GM12878 (cell line): Measurements from ENCODE around the gene HDAC9. TPM values are rescaled to one million over a fixed set of nuclear protein-coding genes. Genes with fewer than 3 reads are reported as not detected.

Experiments used
- ATAC-seq: fragments of 200-7000 bp; cut with Tn5 transposase; 3 replicates; pipeline ENCODE4 v1.9.1; 2020; ENCODE audit warnings: mild to moderate bottlenecking, moderate library complexity
- BruUV-seq: library from RNA; stranded (reverse); fragments of 400-500 nt; replicated peaks from 2 replicates; lab custom pipeline; 2021; lab: Mats Ljungman, UMichigan
- CTCF ChIA-PET: fragments of 300-600 bp; sonication (Branson Sonifier 250); formaldehyde crosslinking; extraction: SDS; loops from one replicate; lab custom pipeline; 2021; ENCODE audit warnings: inconsistent platforms; lab: Yijun Ruan, JAX
- POLR2A ChIA-PET: fragments of 350-600 bp; formaldehyde crosslinking; extraction: SDS; loops from one replicate; lab custom pipeline; 2021; ENCODE audit warnings: inconsistent platforms; lab: Charles Lee
- RAD21 ChIA-PET: fragments of 300-600 bp; sonication (Branson Sonifier 250); formaldehyde crosslinking; loops from one replicate; lab custom pipeline; 2023; ENCODE audit warnings: antibody characterized with exemption; ENCODE audit not compliant: unreplicated experiment; lab: Charles Lee
- SMC1A ChIA-PET: fragments of 300-600 bp; sonication (Branson Sonifier 250); formaldehyde crosslinking; loops from one replicate; lab custom pipeline; 2023; ENCODE audit not compliant: unreplicated experiment, uncharacterized antibody; lab: Charles Lee
- DNase-seq: peaks from one replicate; pipeline ENCODE4 v3.0.0-alpha.2; 2011; ENCODE audit warnings: low read depth, low spot score
- FAIRE-seq: peaks from 3 replicates; lab custom pipeline; 2011; peaks lifted over from hg19 to GRCh38; lab: Jason Lieb, UNC
- H2AFZ ChIP-seq: 2 replicates; pipeline ENCODE4 v1.6.0; 2011; ENCODE audit warnings: low read depth, low read length, control low read depth; ENCODE audit not compliant: control insufficient read depth
- H3K27ac ChIP-seq: 2 replicates; pipeline ENCODE4 v1.5.1; 2011; ENCODE audit warnings: control low read depth; ENCODE audit not compliant: control insufficient read depth, insufficient read depth
- H3K27me3 ChIP-seq, 2 experiments: replicated peaks in 1 of 2; 2 replicates each; pipeline versions ENCODE4 v1.6.0 to v1.6.1; 2011; ENCODE audit warnings: low read length in 1 of 2; ENCODE audit not compliant: control insufficient read depth in 2 of 2, insufficient read depth in 2 of 2
- H3K36me3 ChIP-seq, 2 experiments: 2 replicates each; pipeline ENCODE4 v1.5.1; 2011; ENCODE audit warnings: low read length in 1 of 2; ENCODE audit not compliant: control insufficient read depth in 2 of 2, insufficient read depth in 2 of 2
- H3K4me1 ChIP-seq: 2 replicates; pipeline ENCODE4 v1.6.1; 2011; ENCODE audit warnings: mild to moderate bottlenecking, low read length, moderate library complexity, mixed read lengths; ENCODE audit not compliant: control insufficient read depth, insufficient read depth
- H3K4me2 ChIP-seq: 2 replicates; pipeline ENCODE4 v1.6.0; 2011; ENCODE audit warnings: control low read depth; ENCODE audit not compliant: control insufficient read depth, insufficient read depth
- H3K4me3 ChIP-seq: fragments of 200-600 bp; sonication (generic); 2 replicates; pipeline ENCODE4 v1.5.1; 2016
- H3K79me2 ChIP-seq: 2 replicates; pipeline ENCODE4 v1.6.0; 2011; ENCODE audit warnings: low read length; ENCODE audit not compliant: control insufficient read depth, insufficient read depth
- H3K9ac ChIP-seq: 2 replicates; pipeline ENCODE4 v1.8.0; 2011; ENCODE audit warnings: low read length, control low read depth, mixed read lengths; ENCODE audit not compliant: control insufficient read depth, insufficient read depth
- H3K9me3 ChIP-seq: replicated peaks from 3 replicates; pipeline ENCODE4 v1.5.1; 2011; ENCODE audit warnings: mild to moderate bottlenecking, low read length; ENCODE audit not compliant: control insufficient read depth, insufficient read depth
- H4K20me1 ChIP-seq: 2 replicates; pipeline ENCODE4 v1.6.0; 2011; ENCODE audit not compliant: control insufficient read depth, insufficient read depth
- ASH2L ChIP-seq: fragments of 300-600, 200-600 bp; sonication (generic); IDR thresholded peaks from 2 replicates; pipeline ENCODE4 v1.6.1; 2017; ENCODE audit warnings: low read depth, mild to moderate bottlenecking, borderline replicate concordance
- BACH1 ChIP-seq: fragments of 450-650 bp; IDR thresholded peaks from 2 replicates; pipeline ENCODE4 v1.6.1; 2017; ENCODE audit warnings: mild to moderate bottlenecking, borderline replicate concordance
- CBX5 ChIP-seq: sonication (generic); IDR thresholded peaks from 2 replicates; pipeline ENCODE4 v1.6.1; 2016; ENCODE audit warnings: low read depth, moderate library complexity, mild to moderate bottlenecking, inconsistent platforms
- CREB1 ChIP-seq: IDR thresholded peaks from 2 replicates; pipeline ENCODE4 v1.6.1; 2012; ENCODE audit warnings: low read depth, mild to moderate bottlenecking, inconsistent platforms
- EZH2 ChIP-seq: IDR thresholded peaks from 2 replicates; pipeline ENCODE4 v1.6.1; 2012; ENCODE audit warnings: low read depth, mild to moderate bottlenecking, control low read depth, inconsistent platforms, low read length, borderline replicate concordance; ENCODE audit not compliant: control insufficient read depth
- HDAC6 ChIP-seq: fragments of 200-600 bp; sonication (generic); IDR thresholded peaks from one replicate; pipeline ENCODE4 v1.8.0; 2017; ENCODE audit warnings: antibody characterized with exemption; ENCODE audit not compliant: unreplicated experiment
- KDM1A ChIP-seq: fragments of 200-600 bp; sonication (generic); IDR thresholded peaks from 2 replicates; pipeline ENCODE4 v1.6.1; 2016; ENCODE audit warnings: borderline replicate concordance
- MEF2A ChIP-seq: IDR thresholded peaks from 2 replicates; pipeline ENCODE4 v1.6.1; 2011; ENCODE audit warnings: low read depth, mild to moderate bottlenecking, low read length, moderate library complexity; ENCODE audit not compliant: insufficient read depth
- MEF2B ChIP-seq: fragments of 450-650 bp; IDR thresholded peaks from 2 replicates; pipeline ENCODE4 v1.6.1; 2018; ENCODE audit warnings: mild to moderate bottlenecking, moderate library complexity; ENCODE audit not compliant: partially characterized antibody, poor library complexity, severe bottlenecking
- NFXL1 ChIP-seq: fragments of 450-650 bp; IDR thresholded peaks from 2 replicates; pipeline ENCODE4 v1.6.1; 2017; ENCODE audit warnings: antibody characterized with exemption, mild to moderate bottlenecking, borderline replicate concordance
- PAX8 ChIP-seq: fragments of 450-650 bp; IDR thresholded peaks from 2 replicates; pipeline ENCODE4 v1.6.1; 2017; ENCODE audit warnings: mild to moderate bottlenecking, moderate library complexity
- SMAD1 ChIP-seq: fragments of 450-650 bp; IDR thresholded peaks from 2 replicates; pipeline ENCODE4 v1.6.1; 2018; ENCODE audit warnings: mild to moderate bottlenecking, low read depth; ENCODE audit not compliant: partially characterized antibody
- SUZ12 ChIP-seq: fragments of 200-600 bp; sonication (generic); IDR thresholded peaks from one replicate; pipeline ENCODE4 v1.6.1; 2018; ENCODE audit warnings: antibody characterized with exemption, mild to moderate bottlenecking; ENCODE audit not compliant: unreplicated experiment
- TAF1 ChIP-seq: IDR thresholded peaks from 2 replicates; pipeline ENCODE4 v1.6.1; 2011; ENCODE audit warnings: mild to moderate bottlenecking, low read depth, low read length, borderline replicate concordance
- TCF3 ChIP-seq: IDR thresholded peaks from 2 replicates; pipeline ENCODE4 v1.6.1; 2012; ENCODE audit warnings: low read depth, mild to moderate bottlenecking, low read length, borderline replicate concordance; ENCODE audit not compliant: insufficient read depth
- ZNF622 ChIP-seq: fragments of 450-650 bp; IDR thresholded peaks from 2 replicates; pipeline ENCODE4 v1.6.1; 2017; ENCODE audit warnings: mild to moderate bottlenecking, inconsistent platforms
- WGBS: methylation state at CpG from one replicate; pipeline ENCODE4 v1.1.6; 2016; ENCODE audit warnings: low lambda C conversion rate; ENCODE audit not compliant: insufficient replicate concordance, insufficient coverage; ENCODE audit errors: missing lambda C conversion rate; 5-methylcytosine and 5-hydroxymethylcytosine counted together
- in situ Hi-C: fragments of 300-500 bp; cut with MboI; formaldehyde crosslinking; loops from 9 replicates; pipeline ENCODE4 v1.14.3; 2018; ENCODE audit warnings: mixed read lengths
- intact Hi-C: fragments of 100-400 bp; cut with micrococcal nuclease; formaldehyde crosslinking; loops from one replicate; pipeline ENCODE4 v1.14.2; 2022; ENCODE audit not compliant: unreplicated experiment
- polyA plus RNA-seq, 11 experiments: library from polyadenylated mRNA; depleted of rRNA in 4 of 11; unstranded in 6 of 11; stranded (reverse) in 5 of 11; fragments of >200 nt; fragmentation: Nextera tagmentation in 4 of 11; fragmentation: Illumina TruSeq in 1 of 11; extraction: Ambion mirVana in 4 of 11; extraction: Trizol in 1 of 11; gene quantifications; 1 replicate in 1 of 11; 2 replicates in 10 of 11; pipeline versions ENCODE4 v1.2.1 to v1.2.3, GENCODE V29; 2011 to 2016; ENCODE audit warnings: inconsistent platforms in 2 of 11, missing spikeins in 2 of 11, low read depth in 1 of 11
- total RNA-seq, 4 experiments: library from RNA; depleted of rRNA in 3 of 4; stranded (reverse); fragments of >200 nt in 3 of 4; fragmentation: Illumina TruSeq in 1 of 4; extraction: Trizol in 1 of 4; gene quantifications; 2 replicates each; pipeline versions ENCODE4 v1.2.1 to v1.2.3, GENCODE V29; 2013 to 2021
- TF ChIP-seq, protein P1 (sequence below): fragments of 450-650 bp; IDR thresholded peaks from 2 replicates; pipeline ENCODE4 v1.6.1; 2014; ENCODE audit warnings: mild to moderate bottlenecking
- TF ChIP-seq, protein P2 (sequence below): fragments of 150-350 bp; IDR thresholded peaks from 2 replicates; pipeline ENCODE4 v1.6.1; 2014; ENCODE audit warnings: mild to moderate bottlenecking, low read depth, low read length

The HDAC9 gene
- total and polyA plus RNA-seq, 10 of the 15 experiments (the other 5 are each of a cell fraction or from before 2014, with no cell fraction given) = 0.73 to 12.8 (median 0.92) TPM

DNA sequence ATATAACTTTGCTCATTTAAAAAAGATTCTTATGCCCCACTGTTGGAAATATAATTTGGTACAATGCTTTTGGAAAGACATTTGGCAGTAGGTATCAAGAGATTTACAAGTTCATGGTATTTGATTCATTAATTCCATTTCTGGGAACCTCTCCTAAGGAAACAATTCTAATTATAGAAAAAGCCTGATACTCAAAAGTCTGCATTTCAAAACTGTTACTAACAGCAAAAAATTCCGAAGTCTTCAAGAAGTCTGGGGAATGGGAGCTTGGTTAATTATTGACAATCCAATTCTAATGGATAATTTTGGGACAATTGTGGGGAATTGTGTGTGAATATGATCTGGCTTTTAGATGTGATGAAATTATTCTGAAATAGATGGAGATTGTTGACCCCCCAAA, 59.6 kb downstream of the HDAC9 start:
- ChIA-PET SMC1A (no interaction called here), POLR2A (interaction anchor here (0.5 kb wide), 1 partner anchor 70 kb away, joined by 3 read pairs; no protein-coding TSS in a partner anchor), RAD21 (no interaction called here), CTCF (interaction anchor here (0.6 to 1.0 kb wide), 3 partner anchors 9 to 411 kb away, joined by 3 read pairs; no protein-coding TSS in a partner anchor)
- Histone ChIP-seq H3K9me3 (no peaks in the 10 kb centered on the region), H3K27me3 (no peaks in the 10 kb centered on the region), H3K4me2 (no peak overlapping the region), H3K4me1 (no peaks in the 10 kb centered on the region), H4K20me1 (no peaks in the 10 kb centered on the region), H3K9ac (no peak overlapping the region), H3K27ac (no peak overlapping the region), H3K36me3 (no peaks in the 10 kb centered on the region), H3K79me2 (no peaks in the 10 kb centered on the region), H2AFZ (no peak overlapping the region), H3K4me3 (no peak overlapping the region)
- in situ Hi-C loops = no loop called here
- no peak for DNase-seq
- TF ChIP-seq MEF2B (no peak), ASH2L (no peak), CREB1 (no peak), HDAC6 (no peak), NFXL1 (no peak), TAF1 (no peak), ZNF622 (no peak), SUZ12 (no peak), SMAD1 (no peak), BACH1 (no peak), TCF3 (no peak), CBX5 (no peak), MEF2A (no peak), PAX8 (no peak), KDM1A (no peak), EZH2 (no peak)
- TF ChIP-seq, protein P1, sequence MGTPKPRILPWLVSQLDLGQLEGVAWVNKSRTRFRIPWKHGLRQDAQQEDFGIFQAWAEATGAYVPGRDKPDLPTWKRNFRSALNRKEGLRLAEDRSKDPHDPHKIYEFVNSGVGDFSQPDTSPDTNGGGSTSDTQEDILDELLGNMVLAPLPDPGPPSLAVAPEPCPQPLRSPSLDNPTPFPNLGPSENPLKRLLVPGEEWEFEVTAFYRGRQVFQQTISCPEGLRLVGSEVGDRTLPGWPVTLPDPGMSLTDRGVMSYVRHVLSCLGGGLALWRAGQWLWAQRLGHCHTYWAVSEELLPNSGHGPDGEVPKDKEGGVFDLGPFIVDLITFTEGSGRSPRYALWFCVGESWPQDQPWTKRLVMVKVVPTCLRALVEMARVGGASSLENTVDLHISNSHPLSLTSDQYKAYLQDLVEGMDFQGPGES = no peak
- TF ChIP-seq, protein P2, sequence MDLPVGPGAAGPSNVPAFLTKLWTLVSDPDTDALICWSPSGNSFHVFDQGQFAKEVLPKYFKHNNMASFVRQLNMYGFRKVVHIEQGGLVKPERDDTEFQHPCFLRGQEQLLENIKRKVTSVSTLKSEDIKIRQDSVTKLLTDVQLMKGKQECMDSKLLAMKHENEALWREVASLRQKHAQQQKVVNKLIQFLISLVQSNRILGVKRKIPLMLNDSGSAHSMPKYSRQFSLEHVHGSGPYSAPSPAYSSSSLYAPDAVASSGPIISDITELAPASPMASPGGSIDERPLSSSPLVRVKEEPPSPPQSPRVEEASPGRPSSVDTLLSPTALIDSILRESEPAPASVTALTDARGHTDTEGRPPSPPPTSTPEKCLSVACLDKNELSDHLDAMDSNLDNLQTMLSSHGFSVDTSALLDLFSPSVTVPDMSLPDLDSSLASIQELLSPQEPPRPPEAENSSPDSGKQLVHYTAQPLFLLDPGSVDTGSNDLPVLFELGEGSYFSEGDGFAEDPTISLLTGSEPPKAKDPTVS = no peak
- ATAC-seq = no peak
- intact Hi-C loops = no loop called here
- no TSS peak for BruUV-seq
- no peak for FAIRE-seq
- WGBS = 74% methylated on average over 1 of the region's 1 CpG
